Cerebellar nuclear complex (tissue), 1 donor: Measurements from ENCODE around the gene SORBS2.

Source experiments
- DNase-seq, 2 experiments: peaks; one replicate each; lab custom pipeline; 2025; lab: John Stamatoyannopoulos, UW

SORBS2 gene

DNA sequence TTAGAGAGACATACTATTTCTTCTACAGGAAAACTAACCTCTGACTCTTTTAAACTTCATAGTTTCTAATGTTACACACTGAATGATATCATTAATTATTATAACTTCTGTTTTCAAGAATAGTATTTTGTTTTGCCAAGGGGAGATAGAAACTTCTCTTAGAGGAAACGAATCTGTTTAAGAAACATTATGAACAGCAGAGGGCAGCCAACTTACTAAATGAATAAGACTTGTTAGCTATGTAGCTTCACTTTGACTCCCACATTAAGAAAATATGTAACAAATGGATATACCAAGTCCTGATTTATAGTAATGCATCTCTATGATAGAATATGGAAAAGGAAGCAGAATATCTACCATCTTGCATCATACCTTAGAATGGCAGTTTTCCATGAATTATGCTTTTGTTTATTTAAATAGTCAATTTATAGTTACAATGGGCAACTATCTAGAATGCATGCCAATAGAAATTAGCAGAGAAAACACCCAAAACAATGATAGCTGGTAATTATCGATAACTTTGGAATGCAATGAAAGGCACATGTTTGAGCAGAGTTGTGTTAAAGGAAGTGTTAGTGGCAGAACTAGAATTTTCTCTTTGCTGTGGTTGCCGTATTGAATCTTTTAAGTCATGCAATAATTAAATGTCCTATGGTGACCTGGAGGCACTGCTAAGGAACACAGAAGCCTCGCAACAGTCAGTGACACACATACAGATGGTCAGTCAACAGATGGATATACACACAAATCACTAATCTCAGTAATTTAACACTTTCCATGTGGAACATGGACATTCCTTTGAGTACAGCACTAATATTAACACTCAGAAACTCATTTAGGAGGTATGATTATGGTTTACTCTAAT lies 171.0 kb downstream of the SORBS2 start:
- peak in 1 of 2 experiments; percentile 13 for DNase-seq

DNA sequence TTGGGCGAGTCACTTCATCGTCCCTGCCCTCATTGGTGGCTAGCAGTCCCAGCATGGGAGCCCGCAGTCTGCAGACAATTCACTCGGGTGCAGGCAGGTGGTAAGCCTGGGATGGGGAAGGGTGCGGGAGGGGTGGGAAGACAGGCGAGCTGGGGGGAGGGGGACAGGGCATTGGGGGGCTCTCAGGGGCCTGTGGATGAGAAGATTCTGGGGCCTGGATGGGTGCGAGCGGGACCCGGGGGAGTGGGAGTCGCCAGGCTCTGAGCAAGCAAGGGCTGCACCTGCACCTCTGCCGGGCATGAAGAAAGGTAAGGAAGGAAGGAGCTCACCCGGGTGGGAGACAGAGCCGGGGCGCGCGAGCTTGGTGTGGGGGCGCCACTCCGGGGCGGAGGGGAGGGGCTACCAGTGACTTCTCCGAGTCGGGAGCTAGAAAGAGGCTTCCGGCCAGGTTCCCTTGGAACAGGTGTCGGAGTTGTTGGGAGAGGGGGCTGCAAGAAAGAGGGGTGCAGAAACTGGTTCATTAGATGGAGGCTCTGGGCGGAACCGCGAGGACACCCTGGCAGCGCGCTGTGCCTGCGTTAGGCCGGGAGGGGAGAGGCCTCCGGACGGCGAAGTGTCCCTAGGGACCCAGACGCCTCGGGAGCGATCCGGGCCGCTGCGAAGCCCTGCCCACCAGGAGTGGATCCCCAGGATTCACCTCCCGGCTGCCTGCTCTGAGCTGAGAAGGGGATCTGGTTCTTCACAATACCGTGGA lies 173.3 kb downstream of the SORBS2 start:
- DNase-seq: no peak

DNA sequence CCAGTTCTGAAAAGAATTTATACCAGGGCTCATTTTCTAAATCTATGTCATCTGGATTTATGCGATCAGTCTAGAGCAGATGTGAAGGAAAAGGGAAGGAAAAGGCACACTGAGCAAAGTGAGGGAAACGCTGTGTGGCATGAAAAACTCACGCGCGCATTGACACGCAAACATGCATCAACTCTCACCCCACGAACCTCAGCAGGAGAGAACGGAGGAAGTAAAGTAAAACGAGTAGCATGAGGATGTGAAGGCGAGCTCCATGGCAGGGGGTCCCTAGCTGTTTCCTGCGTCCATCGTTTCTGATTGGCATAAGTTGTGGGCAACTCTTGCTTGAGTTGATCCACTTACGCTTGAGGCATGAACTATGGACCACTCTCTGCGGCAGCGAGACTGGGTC lies 173.9 kb downstream of the SORBS2 start:
- no peak for DNase-seq

DNA sequence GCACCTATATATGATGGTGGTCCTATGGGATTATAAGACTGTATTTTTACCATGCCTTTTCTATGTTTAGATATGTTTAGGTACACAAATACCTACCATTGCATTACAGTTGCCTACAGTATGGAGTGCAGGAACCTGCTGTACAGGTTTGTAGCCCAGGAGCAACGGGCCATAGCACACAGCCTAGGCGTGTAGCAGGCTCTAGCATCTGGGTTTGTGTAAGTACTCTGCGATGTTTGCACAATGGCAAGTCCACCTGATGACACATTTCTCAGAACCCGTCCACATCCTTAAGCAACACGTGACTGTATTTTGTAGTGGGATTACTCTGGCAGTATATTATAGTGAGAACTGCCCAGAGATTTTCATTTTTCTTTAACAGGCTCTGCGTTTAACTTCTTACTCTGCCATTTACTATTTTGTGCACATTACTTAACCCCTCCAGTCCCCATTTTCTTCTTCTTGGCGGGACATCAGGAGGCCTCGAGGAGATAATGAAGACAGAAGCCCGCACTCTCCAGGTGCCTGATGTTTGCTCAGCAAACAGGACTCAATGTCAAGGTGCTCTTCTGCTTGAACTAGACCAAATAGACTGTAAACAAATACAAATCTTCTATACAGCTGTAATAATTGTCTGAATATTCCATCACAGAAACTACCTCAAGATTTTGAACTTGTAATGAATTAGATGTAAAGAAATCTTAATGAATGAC lies 174.7 kb downstream of the SORBS2 start:
- no peak for DNase-seq

DNA sequence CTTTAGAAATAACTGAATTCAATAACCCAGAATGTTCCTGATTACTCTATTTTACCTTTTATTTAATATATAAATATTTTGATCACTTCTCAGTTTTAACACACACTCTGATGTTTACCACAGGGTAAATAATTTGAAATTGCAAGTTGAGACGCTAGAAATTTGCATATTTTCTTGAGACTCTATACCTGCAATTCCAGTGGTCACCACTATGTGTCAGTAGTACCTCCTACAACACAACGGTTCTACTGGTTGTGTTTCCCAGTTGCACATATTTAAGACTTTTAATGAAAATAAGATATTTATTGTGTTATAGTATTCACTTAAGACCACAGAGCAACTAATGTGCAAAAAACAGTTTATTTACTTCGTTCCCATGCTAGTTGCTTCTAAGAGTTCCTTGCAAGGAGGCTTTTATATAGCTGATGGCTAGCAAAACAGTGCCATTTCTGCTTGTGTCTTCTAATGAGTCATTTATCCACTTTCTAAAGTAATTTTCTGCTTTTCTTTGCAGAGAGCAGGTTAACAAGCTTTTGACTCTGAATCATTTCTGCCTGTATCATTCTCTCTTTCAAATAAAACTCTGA lies 177.8 kb downstream of the SORBS2 start:
- no peak for DNase-seq

DNA sequence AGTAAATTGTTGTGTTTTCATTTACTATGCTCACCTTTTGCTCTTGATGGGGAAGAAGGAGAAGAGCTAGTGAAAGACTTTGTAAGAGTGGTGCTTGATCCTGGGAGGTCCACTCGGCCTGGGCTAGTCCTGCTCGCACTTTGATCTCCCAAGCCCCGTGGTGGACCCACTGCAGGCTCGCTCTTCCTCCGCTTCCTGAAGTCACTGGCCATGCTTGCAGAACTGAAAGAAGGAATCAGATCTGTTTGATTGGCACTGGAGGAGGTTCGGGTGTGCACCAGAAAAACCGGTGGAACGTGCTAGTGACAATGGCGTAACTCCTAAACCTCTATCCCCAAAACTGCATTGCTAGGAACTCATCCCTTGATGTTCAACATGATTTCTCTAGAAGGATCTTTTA lies 185.2 kb downstream of the SORBS2 start:
- DNase-seq: no peak

DNA sequence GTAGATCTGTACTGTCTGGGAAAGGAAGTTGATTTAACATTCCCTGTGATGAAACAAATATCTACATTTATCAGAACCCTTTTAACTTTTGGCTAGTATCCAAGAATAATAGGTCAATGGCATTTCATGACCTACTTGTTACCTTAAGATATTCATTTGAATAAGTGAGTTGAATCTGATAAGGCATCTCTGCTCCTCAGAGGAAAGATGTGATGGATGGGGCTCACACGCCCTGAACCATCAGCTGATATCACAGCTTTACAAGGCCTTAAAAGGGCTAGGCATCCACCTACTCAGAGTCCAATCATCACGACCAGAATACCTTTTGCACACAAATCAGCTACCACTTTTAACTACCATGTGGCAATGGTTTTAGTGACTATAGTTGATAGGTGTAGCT lies 186.5 kb downstream of the SORBS2 start:
- DNase-seq: no peak

DNA sequence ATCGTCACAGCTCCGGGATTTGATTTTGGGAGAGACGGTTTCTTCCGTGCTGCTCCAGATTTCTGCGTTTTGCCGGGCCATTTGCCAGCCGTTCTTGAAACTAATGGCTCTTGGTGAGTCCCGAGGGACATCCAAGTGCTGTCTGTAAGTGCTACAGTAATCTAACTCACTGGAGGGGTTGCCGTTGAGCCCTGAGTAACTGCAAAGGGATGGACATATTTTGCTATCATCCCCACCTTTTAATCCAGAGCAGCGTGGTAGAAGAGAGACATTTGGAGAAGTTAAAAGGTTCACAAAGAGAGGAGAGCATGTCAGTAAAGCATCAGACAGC lies 187.8 kb downstream of the SORBS2 start:
- no peak for DNase-seq

DNA sequence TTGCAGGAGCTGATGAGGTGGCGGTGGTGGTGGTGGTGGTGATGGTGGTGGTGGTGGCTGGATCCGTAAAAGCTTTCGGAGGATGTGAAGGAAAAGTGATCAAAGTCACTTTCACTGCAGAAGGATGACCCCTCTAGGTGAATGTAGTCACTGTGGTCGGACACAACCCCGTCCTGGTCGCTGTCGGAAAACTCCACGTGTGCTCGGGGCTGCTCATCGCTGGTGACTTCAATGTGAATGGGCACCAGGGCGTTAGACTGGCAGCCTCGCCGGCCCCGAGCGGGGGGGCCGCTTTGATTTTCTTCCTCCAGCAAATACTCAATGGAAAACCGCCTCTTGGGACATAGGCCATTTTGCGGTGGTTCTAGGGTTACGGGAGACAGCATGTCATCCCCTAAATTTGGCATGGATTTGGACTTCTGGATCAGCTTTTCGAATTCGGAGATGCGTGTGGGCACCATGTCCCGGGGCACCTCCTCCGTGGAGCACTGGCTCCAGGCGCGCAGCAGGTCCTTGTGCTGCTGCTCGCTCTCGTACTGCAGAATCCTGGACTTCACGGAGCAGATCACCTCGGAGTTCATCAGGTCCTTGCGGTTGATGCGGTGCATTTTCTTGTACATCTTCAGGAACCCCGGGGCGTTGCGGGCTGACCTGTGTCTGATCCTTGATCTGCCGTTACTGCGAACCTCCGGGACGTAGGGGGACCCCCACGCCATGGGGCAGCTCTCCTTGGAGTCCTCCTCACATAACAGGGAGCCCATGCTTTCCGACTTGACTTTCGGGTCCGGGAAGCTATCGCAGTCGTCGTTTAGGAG lies 188.3 kb downstream of the SORBS2 start:
- DNase-seq: no peak

DNA sequence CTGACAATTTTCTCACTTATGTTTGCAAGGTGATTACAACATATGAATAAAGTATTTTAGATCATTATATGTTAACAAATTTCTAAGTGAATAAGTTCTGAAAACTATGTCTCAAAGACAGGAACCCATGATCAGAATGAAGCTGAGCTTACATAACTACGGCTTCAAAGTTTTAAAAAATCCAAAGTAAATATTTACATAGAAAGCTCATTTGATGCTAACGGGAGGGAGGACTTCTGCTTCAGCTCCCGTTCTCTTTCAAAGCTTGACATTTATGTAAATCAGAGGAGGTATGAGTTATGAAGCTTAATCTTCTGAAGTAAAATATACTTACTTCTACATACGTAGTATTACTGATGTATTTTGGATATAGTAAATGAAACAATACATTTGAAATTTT lies 203.8 kb downstream of the SORBS2 start:
- DNase-seq: no peak

DNA sequence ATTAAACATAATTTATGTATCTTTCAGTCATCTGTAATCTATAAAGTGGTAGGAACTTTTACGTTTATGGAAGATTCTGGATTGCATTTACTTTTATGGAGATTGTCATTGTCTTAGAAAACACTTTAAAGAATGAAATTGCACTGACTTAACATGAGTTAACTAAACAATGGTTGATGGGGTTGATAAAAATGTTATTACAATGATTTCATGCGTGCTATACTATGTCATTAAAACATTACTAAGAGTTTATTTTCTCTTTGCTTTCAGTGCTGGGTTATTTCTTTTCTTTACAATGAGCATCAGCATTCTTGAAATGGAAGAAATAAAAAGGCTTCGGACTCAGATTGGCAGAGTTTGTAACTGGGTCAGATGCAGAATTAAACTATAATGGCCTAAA lies 209.6 kb downstream of the SORBS2 start:
- DNase-seq: no peak

DNA sequence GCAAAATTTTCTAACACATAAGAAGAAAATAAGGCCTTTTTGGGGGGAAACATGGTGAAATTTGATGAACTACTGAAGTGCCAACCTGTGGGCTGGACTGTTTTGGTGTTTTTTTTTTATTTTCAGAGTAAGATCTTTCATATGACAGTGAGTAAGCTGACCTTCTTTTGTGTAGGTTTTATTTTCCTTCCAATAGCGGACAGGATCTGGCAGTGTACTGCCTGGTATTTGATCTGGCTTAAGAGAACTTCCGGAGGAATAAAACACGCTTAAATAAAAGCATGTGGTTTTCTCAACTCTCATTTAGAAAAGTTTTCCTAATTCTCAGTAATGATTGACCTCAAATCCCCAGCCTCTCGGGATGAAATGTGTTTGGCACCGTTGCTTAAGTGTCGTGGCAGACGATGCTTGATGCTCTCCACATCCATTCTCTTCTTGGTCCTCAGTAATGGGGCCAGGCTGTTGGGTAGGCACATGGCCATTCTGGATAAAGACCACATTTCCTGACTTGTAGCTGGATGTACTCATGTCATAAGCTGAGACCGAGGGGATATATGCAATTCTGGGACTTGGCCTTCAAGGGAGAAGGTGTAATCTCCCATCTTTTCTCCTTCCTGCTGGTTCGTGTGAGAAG lies 211.1 kb downstream of the SORBS2 start:
- no peak for DNase-seq

DNA sequence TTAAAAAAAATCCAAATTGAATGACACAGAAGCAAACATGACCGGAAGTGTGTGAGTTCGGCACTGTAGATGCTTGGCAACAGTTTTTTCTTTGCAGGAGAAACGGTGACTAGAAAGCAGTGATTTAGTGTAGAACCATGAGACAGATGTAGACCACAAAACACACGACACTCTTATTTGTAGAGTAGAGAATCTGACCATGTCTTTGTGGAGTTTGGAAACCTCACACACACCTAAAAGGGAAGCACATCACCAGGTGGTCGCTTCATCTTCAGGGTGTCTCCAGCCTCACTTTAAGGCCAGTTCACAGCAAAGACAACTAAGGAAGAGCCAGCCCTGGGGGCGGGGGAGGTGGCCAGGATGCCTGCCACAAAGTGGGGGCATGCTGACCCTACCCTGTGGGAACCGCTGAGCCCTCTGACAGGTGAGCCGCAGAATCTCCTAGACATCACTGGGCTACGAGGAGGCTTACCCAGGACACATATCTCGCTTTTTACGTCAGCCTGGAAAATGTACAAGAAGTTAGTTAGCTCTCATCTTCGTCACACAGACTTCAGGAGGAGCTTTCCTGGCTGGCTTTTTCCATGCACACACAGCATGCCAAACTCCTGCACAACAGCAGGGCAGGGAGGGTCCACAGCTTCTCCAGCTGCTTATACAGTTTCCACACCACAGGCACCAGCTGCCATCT lies 212.3 kb downstream of the SORBS2 start:
- DNase-seq: no peak

DNA sequence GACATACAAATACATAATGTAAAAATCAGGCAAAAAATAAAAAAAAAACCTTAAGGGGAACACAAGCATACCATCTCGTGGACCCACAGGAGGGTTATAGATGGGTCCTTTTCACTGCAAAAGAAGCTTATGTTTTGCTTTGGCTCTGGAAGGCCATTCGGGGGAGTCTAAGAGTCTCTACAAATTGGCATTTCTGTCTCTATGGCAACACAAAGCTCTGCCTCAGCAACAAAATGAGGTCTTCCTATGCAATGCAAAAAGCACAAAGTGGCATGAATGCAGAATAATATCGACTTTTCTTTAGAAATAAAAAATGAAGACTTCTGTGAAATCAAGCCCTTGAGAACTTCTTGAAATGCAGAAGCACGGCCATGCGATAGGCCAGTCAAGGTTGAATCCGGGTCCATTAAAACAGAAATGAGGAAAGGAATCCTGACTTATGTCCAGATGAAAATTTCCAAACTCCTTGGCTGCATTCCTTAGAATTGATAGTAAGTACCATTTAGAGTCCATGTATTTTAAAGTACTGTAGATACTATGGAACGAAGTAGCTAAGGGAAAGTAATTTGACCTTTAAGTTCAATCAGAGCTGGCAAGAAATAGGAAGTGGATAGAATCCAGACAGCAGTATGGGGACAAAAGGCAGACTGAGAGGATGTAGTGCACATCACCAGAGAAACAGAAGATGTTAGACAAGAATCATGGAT lies 213.0 kb downstream of the SORBS2 start:
- no peak for DNase-seq

DNA sequence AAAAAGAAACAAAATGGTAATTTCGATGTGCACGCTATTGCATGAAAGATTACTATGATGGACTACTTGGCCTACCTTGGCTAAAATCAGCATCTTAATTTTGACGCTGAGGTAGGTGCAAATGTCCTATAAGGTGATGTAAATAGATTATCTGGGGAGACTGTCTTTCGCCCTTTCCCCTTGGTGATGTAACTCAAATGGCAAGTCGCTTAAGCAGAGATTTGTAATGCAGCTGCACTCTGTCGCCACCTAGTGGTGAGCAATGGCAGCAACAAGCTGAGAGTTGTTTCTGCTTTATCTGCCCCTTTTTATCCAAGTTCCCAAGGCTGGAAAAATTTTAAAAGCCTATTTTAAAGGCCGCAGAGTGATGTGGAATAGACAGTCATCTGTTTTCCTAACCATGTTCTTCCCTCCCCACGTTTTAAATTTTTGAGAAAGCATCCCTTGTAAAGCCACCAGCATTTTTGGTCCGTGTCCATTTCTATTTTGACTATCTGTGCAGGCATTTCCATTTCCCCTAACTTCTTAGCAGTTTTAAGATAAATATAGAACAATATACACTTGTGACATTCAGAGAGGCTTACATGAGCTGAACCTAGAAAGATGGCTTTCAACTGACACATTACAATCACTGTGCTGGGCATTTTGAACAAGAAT lies 214.3 kb downstream of the SORBS2 start:
- DNase-seq: peak in 1 of 2 experiments; percentile 13

DNA sequence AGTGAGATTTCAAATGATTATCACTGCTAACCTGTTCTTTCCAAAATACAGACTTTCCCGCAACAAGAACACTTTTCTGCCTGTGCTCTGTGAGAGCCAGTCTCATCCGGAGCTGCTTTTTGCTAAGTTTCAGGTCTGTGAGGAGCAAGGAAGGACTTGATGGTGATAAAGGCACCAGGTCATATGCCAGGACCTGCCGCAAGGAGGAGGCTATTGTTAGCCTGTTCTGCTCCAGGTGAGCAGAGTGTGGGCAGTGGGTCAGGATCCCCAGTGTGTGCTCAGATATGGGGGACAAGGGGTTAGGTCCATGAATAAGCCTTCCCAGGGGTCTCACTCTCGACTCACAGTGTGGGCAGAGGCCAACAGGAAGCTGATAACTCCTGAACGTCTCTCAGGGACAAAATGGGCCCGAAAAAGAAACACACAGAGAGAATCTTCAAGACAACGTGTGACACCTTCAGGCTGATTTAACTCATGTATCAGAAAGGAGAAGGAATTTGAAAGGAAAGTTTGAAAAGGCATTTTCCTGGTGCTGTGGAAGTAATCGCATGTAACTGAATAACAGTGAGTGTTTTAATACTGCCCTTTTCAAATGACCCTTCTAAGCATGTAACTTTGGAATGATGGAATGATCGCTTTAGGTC lies 219.0 kb downstream of the SORBS2 start:
- DNase-seq: no peak

DNA sequence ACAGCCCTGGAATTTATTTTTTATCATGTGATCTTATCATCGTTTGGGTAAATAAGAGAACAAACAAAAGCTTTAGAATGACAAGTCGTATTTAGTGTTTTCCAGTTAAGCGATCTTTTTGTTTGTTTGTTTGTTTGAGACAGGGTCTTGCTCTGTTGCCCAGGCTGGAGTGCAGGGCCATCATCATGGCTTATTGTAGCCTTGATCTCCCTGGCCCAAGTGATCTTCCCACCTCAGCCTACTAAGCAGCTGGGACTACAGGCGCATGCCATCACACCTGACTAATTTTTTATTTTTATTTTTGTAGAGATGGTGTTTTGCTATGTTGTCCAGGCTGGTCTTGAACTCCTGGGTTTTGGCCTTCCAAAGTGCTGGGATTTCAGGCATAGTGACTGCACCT lies 219.6 kb downstream of the SORBS2 start:
- DNase-seq: no peak

DNA sequence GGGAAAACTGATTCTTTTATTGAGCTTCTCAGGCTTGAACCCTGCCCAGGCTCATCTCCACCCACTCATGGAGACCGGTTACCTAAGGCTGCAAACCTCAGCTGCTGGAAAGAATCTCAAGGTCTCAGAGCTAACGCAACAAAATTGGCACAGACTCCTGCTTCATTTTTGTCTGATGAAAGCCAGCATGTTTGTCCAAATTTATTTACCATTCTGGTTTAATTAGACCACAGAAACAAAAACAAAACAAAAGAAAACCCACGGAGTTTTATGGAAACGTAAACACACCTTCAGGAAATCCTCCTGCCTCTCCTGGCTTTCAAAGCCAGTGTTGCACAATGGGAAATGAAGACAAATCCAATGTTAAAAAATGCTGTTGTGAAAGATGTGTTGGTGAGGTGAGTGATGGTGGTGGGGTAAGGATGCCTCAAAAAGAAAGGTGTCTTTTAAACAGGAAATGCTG lies 220.3 kb downstream of the SORBS2 start:
- DNase-seq: no peak

DNA sequence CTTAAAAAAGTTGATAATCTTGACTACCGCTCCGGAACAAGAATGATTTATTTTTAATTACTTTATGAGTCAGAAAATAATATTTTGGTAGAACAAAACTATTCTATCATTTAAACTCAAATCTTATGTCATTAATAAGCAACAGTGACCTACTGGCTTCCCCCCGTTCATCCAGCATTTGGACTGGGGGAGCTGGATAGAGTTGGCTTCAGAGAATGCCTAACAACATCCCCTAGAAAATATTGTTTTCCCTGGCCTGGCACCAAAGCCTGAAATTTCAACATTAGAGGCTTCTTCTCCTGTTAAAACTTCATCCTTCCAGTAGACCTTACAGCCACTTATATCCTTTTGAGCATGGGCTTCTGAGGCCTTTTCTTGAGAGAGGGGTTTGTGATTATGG lies 221.0 kb downstream of the SORBS2 start:
- no peak for DNase-seq
